GM21717 (cell line): ENCODE data around the gene SUSD1.
"Not testable (repeated sequence)": the region's sequence is repeated elsewhere in the genome, so short reads cannot be mapped to it uniquely, and the experiment has no call there.

Source experiments
- ATAC-seq: cut with Tn5 transposase; IDR thresholded peaks from one replicate; pipeline ENCODE4 v1.9.1; 2021; ENCODE audit warnings: mild to moderate bottlenecking, moderate library complexity; ENCODE audit not compliant: unreplicated experiment

The SUSD1 gene

DNA sequence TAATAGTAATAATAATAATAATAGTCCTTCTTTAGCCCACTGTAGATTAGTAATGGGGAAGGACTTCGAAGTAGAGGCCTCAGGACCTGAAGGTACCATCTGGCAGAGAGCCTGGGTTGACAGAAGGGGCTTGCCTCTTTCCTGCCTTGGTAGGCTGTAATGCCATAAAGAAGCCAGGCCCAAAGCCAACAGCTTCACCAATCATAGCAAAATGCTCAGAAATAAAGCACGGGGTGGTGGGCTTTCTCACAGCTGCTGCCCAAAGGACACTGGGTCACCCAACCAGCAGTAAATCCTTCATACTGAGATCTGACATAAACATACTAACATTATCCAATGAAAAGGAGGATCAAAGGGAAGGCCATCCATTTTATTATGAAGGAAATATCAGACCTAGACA lies 70.7 kb downstream of the SUSD1 start:
- ATAC-seq: no peak

GRCh38 chr9:112103405-112103804 lies 71.7 kb downstream of the SUSD1 start:
- no peak for ATAC-seq

DNA sequence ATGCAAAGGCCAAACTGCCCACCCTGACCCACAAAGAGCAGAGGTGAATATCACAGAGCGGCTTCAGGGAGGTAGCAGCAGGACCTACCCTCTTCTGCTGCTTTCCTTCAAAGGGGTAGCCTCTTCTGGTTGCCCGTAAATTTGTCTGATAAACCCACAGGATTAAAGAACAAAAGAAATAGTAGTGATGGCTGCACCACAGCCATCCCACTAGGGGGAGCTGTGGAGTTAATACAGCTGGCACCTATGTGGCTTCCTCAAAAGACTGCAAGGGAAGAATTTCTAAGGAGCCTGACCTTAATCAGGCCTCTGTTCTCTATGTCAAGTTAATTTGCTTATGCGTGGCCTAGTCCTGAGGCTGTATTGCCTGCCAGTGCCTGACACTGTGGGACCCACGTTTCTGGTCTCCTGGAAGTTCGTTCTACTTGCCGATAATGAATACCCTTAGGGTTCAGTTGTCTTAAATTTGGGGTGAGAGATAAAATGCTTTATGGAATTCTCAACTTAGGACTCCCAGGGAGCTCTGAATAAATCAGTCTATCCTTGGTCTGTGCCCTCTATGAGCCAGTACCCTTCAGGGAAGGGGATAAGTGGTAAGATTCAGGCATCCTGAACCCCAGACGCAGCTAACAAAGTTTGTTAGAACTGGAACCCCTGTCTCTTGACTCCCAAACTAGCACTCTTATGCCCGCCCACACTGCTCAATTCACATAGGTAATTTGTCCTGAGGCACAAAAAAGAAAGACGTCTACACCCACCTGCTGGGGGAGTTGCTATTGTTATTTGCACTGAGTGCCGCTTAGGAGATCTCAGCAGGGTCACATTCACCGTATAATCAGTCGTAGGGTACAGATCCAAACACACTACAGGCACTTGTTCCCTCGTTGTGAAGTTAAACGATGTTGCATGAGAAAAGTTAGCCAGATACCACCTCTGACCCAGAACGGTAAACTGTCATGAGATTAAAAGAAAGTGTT lies 77.1 kb downstream of the SUSD1 start:
- peak; percentile 53 for ATAC-seq

- ATAC-seq: no peak
Observed at GRCh38 chr9:112094948-112095681, 80.0 kb downstream of the SUSD1 start.

DNA sequence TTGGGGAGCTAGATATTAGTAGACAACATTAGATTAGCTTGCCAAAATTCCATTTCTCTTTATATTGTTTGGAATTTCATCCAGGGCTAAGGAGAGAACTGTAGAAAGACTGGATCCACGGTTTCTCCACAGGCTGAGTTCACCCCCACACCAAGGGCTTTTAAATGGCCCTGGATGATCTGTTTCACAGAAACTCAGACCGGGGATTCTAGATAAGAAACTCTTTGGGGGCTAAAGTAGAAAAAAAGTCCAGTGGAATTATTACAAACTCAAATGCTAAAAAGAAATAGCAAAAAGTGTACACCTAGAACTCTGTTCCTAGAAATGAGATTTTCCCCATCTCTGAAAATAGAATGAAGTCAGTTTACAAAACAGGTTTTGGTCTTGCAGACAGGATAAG lies 80.9 kb downstream of the SUSD1 start:
- no peak for ATAC-seq

DNA sequence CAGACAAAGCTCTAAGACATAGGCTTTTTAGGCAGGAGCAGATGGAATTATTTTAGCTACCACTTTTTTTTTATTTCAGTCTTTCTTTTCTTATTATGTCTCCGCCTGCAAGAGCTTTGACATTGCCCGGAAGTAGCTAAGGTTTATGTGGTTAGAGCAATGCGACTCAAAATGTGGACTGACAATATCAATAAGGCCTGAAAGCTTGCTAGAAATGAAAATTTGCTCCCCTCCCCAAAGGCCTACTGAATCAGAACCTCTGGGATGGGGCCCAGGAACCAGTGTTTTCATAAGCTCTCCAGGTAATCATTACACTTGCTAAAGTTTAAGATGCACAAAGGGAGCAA lies 81.3 kb downstream of the SUSD1 start:
- ATAC-seq: no peak

DNA sequence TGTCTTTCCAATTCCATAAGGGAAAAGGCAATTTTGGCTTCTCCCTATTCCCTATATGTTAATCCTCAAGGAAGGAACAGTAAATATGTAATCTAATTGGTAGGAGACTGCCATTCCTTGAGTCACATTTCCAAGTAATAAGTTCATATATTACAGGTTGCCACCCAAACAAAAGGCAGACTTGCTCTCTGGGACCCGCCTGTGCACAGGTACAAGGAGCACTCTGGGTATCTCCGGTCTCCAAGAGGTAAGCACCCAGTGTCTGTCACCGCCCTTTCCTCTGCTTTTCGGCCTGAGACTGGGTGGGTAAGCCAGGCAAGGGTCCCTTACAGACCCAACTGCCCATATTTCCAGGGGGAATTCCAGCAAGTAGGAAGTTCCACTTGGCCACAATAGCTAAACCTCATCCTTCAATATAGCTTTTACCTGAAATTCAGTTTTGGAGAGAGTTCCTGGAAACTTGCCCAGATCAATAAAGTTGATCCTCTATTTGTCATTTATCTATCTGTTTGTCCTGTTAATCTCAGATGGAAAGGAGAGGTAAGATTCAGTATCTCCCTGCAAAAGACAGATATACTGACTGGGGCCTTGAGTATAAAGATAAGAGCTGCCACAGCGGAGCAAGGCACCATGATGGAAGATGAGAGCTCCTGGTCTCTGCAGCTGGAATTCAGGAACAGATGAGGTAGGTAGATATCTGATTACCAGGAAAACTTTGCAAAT lies 81.8 kb downstream of the SUSD1 start:
- no peak for ATAC-seq

DNA sequence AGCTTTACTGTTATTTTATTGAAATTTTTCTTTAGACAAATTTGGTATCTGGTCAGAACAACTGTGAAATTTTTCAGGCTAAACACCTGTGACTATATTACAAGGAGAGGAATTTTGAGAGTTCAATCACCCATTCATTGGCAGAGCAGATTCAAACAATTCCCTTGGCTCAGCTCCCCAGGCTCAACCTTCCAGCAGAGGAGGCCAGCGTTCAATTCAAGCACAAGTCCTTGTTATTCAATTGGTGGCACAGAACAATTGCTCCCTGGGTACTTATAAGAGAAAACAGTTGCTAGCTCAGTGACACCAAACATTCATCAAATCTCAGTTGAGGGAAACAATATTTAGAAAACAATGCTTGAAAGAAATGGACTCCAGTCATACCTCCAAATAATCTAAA lies 83.3 kb downstream of the SUSD1 start:
- ATAC-seq: no peak

GRCh38 chr9:112087506-112087905 lies 87.6 kb downstream of the SUSD1 start:
- ATAC-seq: no peak

DNA sequence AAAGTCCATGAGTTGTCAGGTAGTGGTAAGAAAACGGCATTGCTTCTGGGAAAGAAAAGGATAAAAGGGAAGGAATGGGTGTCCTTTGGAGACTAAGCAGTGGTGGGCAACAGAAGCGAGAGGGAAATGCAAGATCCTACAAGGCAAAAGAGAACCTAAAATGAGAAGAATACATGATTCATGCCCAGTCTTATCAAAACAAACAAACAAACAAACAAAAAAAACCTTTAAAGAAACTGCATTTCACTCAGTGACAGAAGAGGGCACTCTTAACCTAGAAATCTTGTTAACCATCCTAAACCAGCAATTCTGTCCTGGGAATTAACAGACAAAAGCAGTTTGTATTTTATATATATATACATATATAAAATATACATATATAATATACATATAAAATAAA lies 88.5 kb downstream of the SUSD1 start:
- ATAC-seq: no peak

DNA sequence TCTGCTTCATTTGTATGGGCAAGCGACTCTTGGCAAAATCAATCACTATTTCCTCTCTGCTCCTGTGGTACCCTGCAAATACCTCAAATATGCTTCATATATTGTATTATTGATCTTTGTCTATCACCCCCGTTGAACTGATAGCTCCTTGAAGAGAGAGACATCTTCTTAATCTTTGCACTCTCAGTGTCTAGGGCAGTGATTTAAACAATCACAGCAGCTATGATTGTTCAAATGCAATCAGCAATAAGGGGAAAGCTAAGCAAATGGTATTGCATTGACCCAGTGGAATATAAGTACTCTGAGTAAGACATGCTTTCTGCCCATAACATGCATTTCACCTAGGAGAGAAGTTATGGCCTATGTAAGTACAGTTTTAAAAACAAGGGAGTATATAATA lies 90.2 kb downstream of the SUSD1 start:
- ATAC-seq: no peak

- ATAC-seq: no peak
Observed at GRCh38 chr9:112084334-112084733, 90.8 kb downstream of the SUSD1 start.

DNA sequence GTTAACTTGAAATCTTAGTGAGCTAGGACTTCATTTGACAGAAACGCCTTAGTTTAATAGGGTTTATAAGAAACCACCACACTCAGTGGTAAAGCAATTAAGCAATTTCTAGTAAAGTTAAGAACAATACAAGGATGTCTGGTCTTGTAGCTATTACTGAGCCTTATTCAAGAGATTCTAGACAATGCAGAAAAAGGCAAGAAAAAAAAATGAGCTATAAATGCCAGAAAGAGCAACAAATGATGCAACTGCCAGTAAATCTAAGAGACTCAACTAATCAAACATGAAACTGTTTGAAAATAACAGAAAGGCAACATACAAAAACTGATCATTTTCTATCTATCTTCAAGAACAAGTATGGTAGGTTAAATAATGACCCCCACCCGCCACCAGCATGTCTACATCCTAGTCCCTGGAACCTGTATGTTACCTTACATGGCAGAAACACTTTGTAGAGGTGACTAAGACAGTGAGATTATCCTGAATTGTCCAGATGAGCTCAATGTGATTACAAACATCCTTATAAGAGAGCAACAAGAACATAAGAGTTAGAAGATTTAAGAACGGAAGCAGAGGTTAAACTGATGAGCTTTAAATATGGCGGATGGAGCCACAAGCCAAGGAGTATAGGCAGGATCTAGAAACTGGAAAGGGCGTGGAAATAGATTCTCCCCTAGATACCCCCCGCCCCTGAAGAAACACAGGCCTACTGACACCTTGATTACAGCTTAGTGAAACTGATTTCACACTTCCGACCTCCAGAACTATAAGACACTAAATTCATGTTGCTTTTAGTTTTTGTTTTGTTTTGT lies 93.0 kb downstream of the SUSD1 start:
- no peak for ATAC-seq

- no peak for ATAC-seq
Observed at GRCh38 chr9:112080831-112081542, 94.1 kb downstream of the SUSD1 start.

- peak; percentile 44 for ATAC-seq
Observed at GRCh38 chr9:112078432-112078831, 96.7 kb downstream of the SUSD1 start.

DNA sequence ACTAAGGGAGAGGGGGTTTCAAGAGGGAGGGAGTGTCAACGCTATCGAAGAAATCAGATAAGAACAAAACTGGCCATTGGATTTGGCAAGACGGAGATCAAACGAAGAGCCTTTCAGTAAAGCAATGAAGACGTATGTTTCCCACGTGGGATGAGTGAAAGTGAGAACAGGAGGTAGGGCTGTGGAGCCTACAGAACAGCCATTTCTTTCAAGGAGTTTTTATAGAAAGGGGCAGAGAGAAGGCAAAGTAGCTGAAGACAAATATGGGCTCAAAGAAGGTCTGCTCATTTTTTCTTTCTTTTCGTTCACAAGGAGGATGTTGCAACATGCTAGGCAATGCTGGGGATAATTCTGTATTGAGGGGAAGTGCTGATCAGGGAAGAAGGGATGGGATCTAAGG lies 98.3 kb downstream of the SUSD1 start:
- ATAC-seq: peak; percentile 33

GRCh38 chr9:112075009-112075378 lies 100.1 kb downstream of the SUSD1 start:
- no peak for ATAC-seq

- ATAC-seq: no peak
Observed at GRCh38 chr9:112074250-112075008, 100.7 kb downstream of the SUSD1 start.

DNA sequence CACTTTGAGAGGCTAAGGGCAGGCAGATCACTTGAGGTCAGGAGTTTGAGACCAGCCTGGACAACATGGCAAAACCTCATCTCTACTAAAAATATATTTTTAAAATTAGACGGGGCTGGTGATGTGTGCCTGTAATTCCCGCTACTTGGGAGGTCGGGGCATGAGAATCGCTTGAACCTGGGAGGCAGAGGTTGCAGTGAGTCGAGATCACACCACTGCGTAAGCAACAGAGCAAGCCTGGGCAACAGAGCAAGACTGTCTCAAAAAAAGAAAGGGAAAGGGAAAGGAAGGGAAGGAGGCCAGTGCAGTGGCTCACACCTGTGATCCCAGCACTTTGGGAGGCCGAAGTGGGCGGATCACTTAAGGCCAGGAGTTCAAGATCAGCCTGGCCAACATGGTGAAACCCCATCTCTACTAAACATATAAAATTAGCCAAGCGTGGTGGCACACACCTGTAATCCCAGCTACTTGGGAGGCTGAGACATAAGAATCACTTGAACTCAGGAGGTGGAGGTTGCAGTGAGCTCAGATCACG lies 101.4 kb downstream of the SUSD1 start:
- ATAC-seq: not testable (repeated sequence)
